ENCODE measurements around the gene GEMIN2. TPM values are rescaled to one million over a fixed set of nuclear protein-coding genes. Genes with fewer than 3 reads are reported as not detected.
"Not testable (repeated sequence)": the region's sequence is repeated elsewhere in the genome, so short reads cannot be mapped to it uniquely, and the experiment has no call there.

The GEMIN2 gene
- total RNA-seq, 1 donor from 2014 or later: 11.9 TPM

DNA sequence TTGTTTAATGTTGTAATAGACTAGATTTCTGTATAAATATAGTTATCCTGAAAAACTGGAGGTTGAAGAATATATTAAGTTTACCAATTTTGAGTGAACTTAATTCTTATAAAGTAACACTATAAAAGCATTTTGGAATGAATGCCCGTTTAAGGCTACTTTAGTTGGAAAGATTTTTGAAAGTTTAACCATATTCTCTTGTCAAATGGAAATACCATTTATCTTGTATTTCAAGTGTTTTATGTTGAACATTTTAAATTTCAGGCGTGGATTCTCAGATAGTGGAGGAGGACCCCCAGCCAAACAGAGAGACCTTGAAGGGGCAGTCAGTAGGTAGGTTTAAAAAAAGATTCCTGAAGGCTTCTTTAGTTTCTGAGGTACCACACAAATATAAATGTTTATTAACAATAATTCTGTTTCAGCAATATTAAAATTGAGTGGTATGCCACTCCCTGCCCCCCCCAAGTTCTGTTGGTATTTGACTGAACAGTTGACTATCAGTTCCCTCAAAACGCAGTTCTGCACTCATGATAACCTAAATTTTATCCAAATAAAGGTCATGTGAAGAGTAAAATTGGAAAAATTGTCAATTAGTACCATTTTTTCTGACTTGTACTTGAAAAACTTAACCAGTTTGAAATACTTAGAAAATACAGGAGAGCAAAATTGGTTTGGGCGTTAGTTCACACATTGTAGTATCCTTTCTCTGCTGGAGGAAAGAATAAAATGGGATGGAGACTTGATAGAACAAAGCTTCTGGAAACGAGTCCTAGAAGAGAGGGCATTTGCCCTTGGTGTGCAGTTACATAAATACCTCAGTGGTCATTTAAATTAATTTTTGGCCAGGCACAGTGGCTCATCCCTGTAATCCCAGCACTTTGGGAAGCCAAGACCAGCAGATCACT, 62.4 kb downstream of the GEMIN2 start:
- no peak for DNase-seq (ENCODE audit: low read depth in 2 of 2)

DNA sequence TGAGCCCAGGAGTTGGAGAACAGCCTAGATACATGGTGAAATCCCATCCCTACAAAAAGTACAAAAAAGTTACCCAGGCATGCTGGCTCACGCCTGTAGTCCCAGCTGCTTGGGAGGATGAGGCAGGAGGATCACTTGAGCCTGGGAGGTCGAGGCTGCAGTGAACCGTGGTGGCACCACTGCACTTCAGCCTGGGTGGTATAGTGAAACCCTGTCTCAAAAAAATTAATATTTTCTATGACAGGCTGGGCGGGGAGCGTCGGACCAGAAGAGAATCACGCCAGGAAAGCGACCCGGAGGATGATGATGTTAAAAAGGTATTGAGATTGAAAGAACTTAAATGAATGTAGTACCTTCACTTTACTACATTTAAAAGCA, 63.0 kb downstream of the GEMIN2 start:
- no peak for DNase-seq (ENCODE audit: low read depth in 2 of 2)

DNA sequence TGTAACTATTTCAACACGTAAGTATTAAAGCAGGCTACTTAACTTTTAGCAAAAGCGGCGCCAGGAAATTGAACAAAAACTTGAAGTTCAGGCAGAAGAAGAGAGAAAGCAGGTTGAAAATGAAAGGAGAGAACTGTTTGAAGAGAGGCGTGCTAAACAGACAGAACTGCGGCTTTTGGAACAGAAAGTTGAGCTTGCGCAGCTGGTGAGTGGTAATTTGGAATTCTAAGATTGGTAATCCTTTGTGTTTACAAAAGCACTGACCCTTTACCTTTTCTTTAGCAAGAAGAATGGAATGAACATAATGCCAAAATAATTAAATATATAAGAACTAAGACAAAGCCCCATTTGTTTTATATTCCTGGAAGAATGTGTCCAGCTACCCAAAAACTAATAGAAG, 64.9 kb downstream of the GEMIN2 start:
- no peak for DNase-seq (ENCODE audit: low read depth in 2 of 2)

DNA sequence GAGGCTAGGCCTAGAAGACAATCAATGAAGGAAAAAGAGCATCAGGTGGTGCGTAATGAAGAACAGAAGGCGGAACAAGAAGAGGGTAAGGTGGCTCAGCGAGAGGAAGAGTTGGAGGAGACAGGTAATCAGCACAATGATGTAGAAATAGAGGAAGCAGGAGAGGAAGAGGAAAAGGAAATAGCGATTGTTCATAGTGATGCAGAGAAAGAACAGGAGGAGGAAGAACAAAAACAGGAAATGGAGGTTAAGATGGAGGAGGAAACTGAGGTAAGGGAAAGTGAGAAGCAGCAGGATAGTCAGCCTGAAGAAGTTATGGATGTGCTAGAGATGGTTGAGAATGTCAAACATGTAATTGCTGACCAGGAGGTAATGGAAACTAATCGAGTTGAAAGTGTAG, 66.4 kb downstream of the GEMIN2 start:
- no peak for DNase-seq (ENCODE audit: low read depth in 2 of 2)

DNA sequence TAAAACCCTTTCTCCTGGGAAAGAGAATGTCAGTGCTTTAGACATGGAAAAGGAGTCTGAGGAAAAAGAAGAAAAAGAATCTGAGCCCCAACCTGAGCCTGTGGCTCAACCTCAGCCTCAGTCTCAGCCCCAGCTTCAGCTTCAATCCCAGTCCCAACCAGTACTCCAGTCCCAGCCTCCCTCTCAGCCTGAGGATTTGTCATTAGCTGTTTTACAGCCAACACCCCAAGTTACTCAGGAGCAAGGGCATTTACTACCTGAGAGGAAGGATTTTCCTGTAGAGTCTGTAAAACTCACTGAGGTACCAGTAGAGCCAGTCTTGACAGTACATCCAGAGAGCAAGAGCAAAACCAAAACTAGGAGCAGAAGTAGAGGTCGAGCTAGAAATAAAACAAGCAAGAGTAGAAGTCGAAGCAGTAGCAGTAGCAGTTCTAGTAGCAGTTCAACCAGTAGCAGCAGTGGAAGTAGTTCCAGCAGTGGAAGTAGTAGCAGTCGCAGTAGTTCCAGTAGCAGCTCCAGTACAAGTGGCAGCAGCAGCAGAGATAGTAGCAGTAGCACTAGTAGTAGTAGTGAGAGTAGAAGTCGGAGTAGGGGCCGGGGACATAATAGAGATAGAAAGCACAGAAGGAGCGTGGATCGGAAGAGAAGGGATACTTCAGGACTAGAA, 67.0 kb downstream of the GEMIN2 start:
- no peak for DNase-seq (ENCODE audit: low read depth in 2 of 2)

DNA sequence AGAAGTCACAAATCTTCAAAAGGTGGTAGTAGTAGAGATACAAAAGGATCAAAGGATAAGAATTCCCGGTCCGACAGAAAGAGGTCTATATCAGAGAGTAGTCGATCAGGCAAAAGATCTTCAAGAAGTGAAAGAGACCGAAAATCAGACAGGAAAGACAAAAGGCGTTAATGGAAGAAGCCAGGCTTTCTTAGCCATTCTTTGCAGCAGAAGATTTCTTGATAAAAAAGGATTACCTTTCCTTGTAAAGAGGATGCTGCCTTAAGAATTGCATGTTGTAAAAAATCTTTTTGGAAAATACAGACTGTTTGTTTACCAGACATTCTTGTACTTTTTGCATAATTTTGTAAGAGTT, 67.5 kb downstream of the GEMIN2 start:
- no peak for DNase-seq (ENCODE audit: low read depth in 2 of 2)

DNA sequence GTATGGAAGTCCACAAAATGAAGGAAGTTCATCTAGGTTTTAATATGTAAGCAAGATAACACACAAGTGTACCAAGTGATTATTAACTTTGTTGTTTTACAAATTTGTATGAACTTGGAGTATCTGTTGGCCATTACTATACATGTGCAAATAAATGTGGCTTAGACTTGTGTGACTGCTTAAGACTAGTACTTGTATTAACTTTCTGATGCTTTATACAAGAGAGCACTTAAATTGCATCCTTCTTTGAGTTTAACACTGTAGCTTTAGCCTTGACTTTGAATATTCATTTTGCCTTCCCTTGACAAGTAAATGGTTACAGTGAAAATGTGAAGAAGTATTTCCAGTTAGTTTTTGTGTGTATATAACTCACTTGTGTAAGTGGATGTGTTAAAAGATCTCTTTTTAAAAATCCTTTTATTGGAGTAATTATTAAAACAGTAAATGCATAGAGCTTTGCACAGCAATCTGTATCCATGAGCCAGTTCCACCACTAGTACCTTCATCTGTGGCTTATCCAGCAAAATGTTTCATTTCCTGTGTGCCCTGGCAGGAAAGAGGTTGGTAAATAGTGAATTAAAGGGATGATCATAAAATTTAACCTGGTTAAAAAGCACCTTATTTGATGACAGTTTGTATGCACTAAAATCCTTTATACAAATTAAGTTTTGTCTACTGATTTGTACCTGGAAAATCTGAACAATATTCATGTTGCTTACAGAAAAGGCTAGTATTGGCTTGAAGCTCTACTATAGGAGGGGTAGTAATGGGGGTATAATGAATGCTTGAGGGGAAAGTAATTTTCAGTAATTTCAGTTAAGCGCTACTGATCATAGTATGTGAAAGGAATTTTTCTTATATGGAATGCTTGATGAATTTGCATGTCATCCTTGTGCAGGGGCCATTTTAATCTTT, 68.9 kb downstream of the GEMIN2 start:
- peak in 1 of 2 donors; percentile 5 for DNase-seq (ENCODE audit: low read depth in 2 of 2)

DNA sequence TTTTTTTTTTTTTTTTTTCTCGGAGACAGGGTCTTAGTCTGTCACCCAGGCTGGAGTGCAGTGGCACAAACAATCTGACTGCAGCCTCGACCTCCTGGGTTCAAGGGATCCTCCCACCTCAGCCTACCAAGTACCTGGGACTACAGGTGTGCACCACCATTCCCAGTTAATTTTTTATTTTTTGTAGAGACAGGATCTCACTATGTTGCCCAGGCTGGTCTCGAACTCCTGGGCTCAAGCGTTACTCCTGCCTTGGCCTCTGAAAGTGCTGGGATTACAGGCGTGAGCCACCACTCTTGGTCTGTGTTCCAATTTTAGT, 69.5 kb downstream of the GEMIN2 start:
- DNase-seq (ENCODE audit: low read depth in 2 of 2): not testable (repeated sequence)

DNA sequence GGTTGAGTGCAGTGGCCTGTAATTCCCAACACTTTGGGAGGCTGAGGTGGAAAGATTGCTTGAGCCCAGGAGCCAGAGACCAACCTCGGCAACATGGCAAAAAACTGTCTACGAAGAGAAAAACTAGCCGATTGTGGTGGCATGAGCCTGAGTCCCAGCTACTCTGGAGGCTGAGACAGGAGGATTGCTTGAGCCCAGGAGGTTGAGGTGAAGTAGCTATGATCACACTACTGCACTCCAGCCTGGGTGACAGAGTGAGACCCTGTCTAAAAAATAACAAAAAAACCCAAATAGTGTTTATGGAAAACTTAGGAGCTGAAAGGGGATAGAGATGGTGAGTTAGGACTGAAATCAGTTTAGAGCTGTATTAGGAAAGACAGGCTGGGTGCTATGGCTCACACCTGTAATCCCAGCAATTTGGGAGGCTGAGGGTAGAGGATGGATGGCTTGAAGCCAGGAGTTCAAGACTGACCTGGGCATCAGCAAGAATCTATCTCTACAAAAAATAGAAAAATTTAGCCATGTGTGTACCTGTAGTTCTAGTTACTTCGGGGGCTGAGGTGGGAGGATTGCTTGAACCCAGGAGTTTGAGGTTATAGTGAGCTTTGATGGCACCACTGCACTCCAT, 70.6 kb downstream of the GEMIN2 start:
- no peak for DNase-seq (ENCODE audit: low read depth in 2 of 2)

DNA sequence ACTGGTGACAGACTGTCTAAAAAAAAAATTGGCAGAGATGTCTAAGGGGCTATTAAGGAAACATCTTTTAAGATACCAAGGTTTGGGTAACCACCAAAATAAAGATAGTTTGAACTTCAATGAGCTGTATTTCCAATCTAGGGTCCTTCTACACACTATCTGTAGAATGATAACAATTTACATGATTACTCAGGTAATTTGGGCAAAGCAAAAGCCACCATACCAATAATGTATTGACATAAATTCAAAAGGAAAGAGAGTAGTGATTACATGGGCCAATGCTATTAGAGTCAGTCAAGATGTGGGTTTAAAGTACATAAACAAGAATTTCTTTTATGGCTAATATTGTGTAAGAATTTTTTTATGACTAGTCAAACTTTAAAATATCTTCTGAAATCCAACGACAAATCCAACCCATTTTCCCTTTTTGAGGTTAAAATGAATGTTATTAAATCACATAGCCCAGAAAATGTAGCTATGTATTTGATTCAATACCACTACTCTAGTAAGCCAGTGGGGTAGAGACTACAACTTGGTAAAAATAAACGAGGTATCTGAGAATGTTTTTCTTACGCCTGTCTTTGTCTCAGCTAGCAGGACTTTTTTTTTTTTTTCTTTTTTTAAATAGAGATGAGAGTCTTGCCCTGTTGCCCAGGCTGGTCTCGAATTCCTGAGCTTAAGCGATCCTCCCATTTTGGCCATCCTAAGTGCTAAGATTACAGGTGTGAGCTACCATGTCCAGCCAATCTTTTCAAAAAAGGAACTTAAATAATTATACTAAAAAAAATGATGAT, 71.3 kb downstream of the GEMIN2 start:
- DNase-seq (ENCODE audit: low read depth in 2 of 2): no peak

Other genes starting within 250 kb of the GEMIN2 start
- 152 and 156 TPM in 2 replicates for gene SEC23A, start 11.1 kb upstream of the GEMIN2 start, total RNA-seq
- gene TRAPPC6B, start 56.0 kb downstream of the GEMIN2 start, total RNA-seq: 17.7 and 23.6 TPM in 2 replicates
- 8.1 and 14.1 TPM in 2 replicates for gene PNN, start 60.9 kb downstream of the GEMIN2 start, total RNA-seq
- gene MIA2, start 119.6 kb downstream of the GEMIN2 start, total RNA-seq: 8.7 and 17.3 TPM in 2 replicates

Data from lung microvascular endothelial cell (primary cell).